ENCODE data around the gene PAX5. TPM values are rescaled to one million over a fixed set of nuclear protein-coding genes. Genes with fewer than 3 reads are reported as not detected.

The PAX5 gene
- total RNA-seq, 3 donors from 2014 or later: 0.59 TPM; not detected in 2

- H3K36me3 ChIP-seq: no peaks in the 10 kb centered on the region
- intact Hi-C loops (cut with DNase I; ENCODE audit: low total_unique reads): no loop called here
- no peak for DNase-seq (ENCODE audit: low spot score in 2 of 2)
- H3K4me1 ChIP-seq: no peaks in the 10 kb centered on the region
- no peaks in the 10 kb centered on the region for H3K9me3 ChIP-seq
- no peak for TF ChIP-seq POLR2A (IDR thresholded peaks at IDR 0.05)
- H3K27me3 ChIP-seq: no peaks in the 10 kb centered on the region
- H3K4me3 ChIP-seq: no peak overlapping the region
- H3K27ac ChIP-seq: no peak overlapping the region
Observed at GRCh38 chr9:36839131-36839885, 194.8 kb downstream of the PAX5 start.

GRCh38 chr9:36837431-36838405, 196.3 kb downstream of the PAX5 start:
- intact Hi-C loops (cut with DNase I; ENCODE audit: low total_unique reads): no loop called here
- Histone ChIP-seq H3K27me3 (no peaks in the 10 kb centered on the region), H3K27ac (no peak overlapping the region), H3K9me3 (no peaks in the 10 kb centered on the region), H3K4me3 (no peak overlapping the region), H3K4me1 (no peaks in the 10 kb centered on the region), H3K36me3 (no peaks in the 10 kb centered on the region)
- DNase-seq (ENCODE audit: low spot score in 2 of 2): no peak
- TF ChIP-seq CTCF (IDR thresholded peaks at IDR 0.05) (no peak), POLR2AphosphoS5 (IDR thresholded peaks at IDR 0.05) (no peak), POLR2A (IDR thresholded peaks at IDR 0.05) (no peak)

- Histone ChIP-seq H3K4me3 (no peak overlapping the region), H3K36me3 (no peaks in the 10 kb centered on the region), H3K9me3 (no peaks in the 10 kb centered on the region), H3K4me1 (no peaks in the 10 kb centered on the region), H3K27ac (no peak overlapping the region), H3K27me3 (peaks cover 0 to under 1% of the 10 kb centered on the region in 2 donors)
- TF ChIP-seq POLR2AphosphoS5 (IDR thresholded peaks at IDR 0.05): no peak
- no peak for TF ChIP-seq CTCF (IDR thresholded peaks at IDR 0.05)
- TF ChIP-seq POLR2A (IDR thresholded peaks at IDR 0.05): no peak
- intact Hi-C loops (cut with DNase I; ENCODE audit: low total_unique reads): no loop called here
- no peak for DNase-seq (ENCODE audit: low spot score in 2 of 2)
Observed at GRCh38 chr9:36836486-36836885, 197.6 kb downstream of the PAX5 start.

- no peaks in the 10 kb centered on the region for H3K4me1 ChIP-seq
- no peak overlapping the region for H3K27ac ChIP-seq
- H3K4me3 ChIP-seq: no peak overlapping the region
- no peaks in the 10 kb centered on the region for H3K36me3 ChIP-seq
- intact Hi-C loops (cut with DNase I; ENCODE audit: low total_unique reads): no loop called here
- no peak for DNase-seq (ENCODE audit: low spot score in 2 of 2)
- peaks cover 0 to 9% of the 10 kb centered on the region in 2 donors for H3K27me3 ChIP-seq
- no peak for TF ChIP-seq POLR2AphosphoS5 (IDR thresholded peaks at IDR 0.05)
- no peak for TF ChIP-seq CTCF (IDR thresholded peaks at IDR 0.05)
- TF ChIP-seq POLR2A (IDR thresholded peaks at IDR 0.05): no peak
- H3K9me3 ChIP-seq: no peaks in the 10 kb centered on the region
Observed at GRCh38 chr9:36835271-36835996, 198.6 kb downstream of the PAX5 start.

- Histone ChIP-seq H3K9me3 (no peaks in the 10 kb centered on the region), H3K27ac (no peak overlapping the region), H3K27me3 (peaks cover 0 to 10% of the 10 kb centered on the region in 2 donors), H3K4me3 (no peak overlapping the region), H3K36me3 (no peaks in the 10 kb centered on the region), H3K4me1 (no peaks in the 10 kb centered on the region)
- DNase-seq (ENCODE audit: low spot score in 2 of 2): no peak
- intact Hi-C loops (cut with DNase I; ENCODE audit: low total_unique reads): no loop called here
- no peak for TF ChIP-seq POLR2AphosphoS5 (IDR thresholded peaks at IDR 0.05)
- no peak for TF ChIP-seq POLR2A (IDR thresholded peaks at IDR 0.05)
- no peak for TF ChIP-seq CTCF (IDR thresholded peaks at IDR 0.05)
Observed at GRCh38 chr9:36834736-36835135, 199.3 kb downstream of the PAX5 start.

Measured in breast epithelium (tissue), 4 donors.